ENCODE data around the gene PPM1H. TPM values are rescaled to one million over a fixed set of nuclear protein-coding genes. Genes with fewer than 3 reads are reported as not detected.

The PPM1H gene
- total and polyA plus RNA-seq, 4 donors: 2.3 to 7.2 (median 4.1) TPM

DNA sequence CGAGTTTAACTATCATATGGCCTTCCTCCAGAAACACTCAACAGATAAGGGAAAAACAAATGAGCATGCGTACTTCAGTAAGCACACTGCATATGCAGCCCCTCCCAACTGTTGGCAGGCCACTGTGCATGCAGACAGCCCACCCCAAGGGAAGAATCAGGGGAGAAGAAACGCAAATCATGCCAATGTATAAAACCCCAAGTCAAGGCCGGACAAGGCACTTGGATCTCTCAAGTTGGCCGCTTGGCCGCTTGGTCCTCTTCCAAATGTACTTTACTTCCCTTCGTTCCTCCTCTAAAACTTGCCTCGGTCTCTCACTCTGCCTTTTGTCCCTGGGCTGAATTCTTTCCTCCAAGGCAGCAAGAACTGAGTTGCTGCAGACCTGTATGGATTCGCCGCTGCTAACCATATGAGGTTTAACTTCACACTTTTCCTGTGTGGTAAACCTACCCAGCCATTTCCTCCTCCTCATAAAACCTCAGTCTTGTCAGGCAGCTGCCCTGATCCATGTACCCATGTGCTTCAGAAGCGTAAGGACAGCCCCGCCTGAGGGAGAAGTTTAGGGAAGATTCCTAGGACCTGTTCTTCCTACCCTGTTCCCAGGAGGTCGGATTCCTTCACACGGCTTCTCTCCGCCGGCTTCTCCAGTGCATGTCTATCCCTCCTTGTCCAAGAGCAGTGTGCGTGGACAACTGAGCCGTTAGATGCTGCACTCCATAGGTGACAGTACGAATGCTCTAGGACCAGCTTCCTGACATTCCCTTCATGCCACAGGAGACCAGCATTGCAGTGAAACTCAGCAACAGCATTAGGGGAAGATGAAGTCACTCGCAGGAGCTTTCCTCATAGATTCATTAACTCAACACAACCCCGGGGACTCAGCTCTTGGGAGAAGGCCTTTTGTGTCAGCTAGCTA is 280.4 kb downstream of the PPM1H start:
- TF ChIP-seq RAD21 (IDR thresholded peaks at IDR 0.05): no peak
- no peak for TF ChIP-seq HNF4G (IDR thresholded peaks at IDR 0.05)
- TF ChIP-seq HNF4A (conservative IDR thresholded peaks at IDR 0.05): no peak
- TF ChIP-seq RXRA (IDR thresholded peaks at IDR 0.05): no peak
- no peak for TF ChIP-seq YY1 (IDR thresholded peaks at IDR 0.05)
- TF ChIP-seq EGR1 (IDR thresholded peaks at IDR 0.05; ENCODE audit: low read depth in 2 of 2): no peak
- TF ChIP-seq, protein P1, sequence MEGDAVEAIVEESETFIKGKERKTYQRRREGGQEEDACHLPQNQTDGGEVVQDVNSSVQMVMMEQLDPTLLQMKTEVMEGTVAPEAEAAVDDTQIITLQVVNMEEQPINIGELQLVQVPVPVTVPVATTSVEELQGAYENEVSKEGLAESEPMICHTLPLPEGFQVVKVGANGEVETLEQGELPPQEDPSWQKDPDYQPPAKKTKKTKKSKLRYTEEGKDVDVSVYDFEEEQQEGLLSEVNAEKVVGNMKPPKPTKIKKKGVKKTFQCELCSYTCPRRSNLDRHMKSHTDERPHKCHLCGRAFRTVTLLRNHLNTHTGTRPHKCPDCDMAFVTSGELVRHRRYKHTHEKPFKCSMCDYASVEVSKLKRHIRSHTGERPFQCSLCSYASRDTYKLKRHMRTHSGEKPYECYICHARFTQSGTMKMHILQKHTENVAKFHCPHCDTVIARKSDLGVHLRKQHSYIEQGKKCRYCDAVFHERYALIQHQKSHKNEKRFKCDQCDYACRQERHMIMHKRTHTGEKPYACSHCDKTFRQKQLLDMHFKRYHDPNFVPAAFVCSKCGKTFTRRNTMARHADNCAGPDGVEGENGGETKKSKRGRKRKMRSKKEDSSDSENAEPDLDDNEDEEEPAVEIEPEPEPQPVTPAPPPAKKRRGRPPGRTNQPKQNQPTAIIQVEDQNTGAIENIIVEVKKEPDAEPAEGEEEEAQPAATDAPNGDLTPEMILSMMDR (IDR thresholded peaks at IDR 0.05; ENCODE audit: low read depth, low read length, missing input control): no peak
- H3K9me3 ChIP-seq (ENCODE audit: control insufficient read depth in 4 of 4, low read length in 3 of 4): no peaks in the 10 kb centered on the region

DNA sequence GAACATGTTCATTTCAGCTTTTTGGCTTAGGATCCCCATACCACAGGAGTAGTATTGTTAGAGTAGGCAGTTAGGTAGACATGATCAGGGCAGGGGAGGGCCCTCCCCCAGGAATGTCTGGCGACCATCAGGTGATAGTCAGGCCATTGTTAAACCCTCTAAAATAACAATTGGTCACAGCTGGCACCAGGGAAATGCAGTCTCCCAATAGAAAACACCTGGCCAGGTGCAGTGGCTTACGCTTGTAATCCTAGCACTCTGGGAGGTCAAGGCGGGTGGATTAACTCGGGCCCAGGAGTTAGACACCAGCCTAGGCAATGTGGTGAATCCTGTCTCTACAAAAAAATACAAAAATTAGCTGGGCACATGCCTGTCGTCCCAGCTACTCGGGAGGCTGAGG is 281.2 kb downstream of the PPM1H start:
- no peak for TF ChIP-seq RAD21 (IDR thresholded peaks at IDR 0.05)
- Histone ChIP-seq H3K4me3 (ENCODE audit: low read depth in 1 of 3, low read length in 3 of 3) (no peak overlapping the region), H3K9me3 (ENCODE audit: control insufficient read depth in 4 of 4, low read length in 3 of 4) (no peaks in the 10 kb centered on the region), H3K27me3 (ENCODE audit: control insufficient read depth in 4 of 4, insufficient read depth in 4 of 4, low read length in 3 of 4) (no peaks in the 10 kb centered on the region), H3K27ac (ENCODE audit: low read depth in 1 of 2, low read length in 2 of 2) (no peak overlapping the region), H3K9ac (ENCODE audit: low read depth in 1 of 2, low read length in 2 of 2) (no peak overlapping the region), H3K36me3 (ENCODE audit: control insufficient read depth in 4 of 4, insufficient read depth in 3 of 4, low read depth in 1 of 4, low read length in 3 of 4) (no peaks in the 10 kb centered on the region), H3K4me1 (ENCODE audit: control insufficient read depth in 4 of 4, insufficient read depth in 4 of 4, low read length in 3 of 4) (peaks cover 0 to 9% (median 2%) of the 10 kb centered on the region in 4 donors)
- no peak for DNase-seq (ENCODE audit: low spot score)
- WGBS: 94% methylated on average over 6 of the region's 6 CpGs

More for the DNA sequence above, 280.4 kb downstream of the PPM1H start:
- Histone ChIP-seq H3K36me3 (ENCODE audit: control insufficient read depth in 4 of 4, insufficient read depth in 3 of 4, low read depth in 1 of 4, low read length in 3 of 4) (no peaks in the 10 kb centered on the region), H3K4me1 (ENCODE audit: control insufficient read depth in 4 of 4, insufficient read depth in 4 of 4, low read length in 3 of 4) (peaks cover 0 to 9% (median 2%) of the 10 kb centered on the region in 4 donors), H3K27ac (ENCODE audit: low read depth in 1 of 2, low read length in 2 of 2) (no peak overlapping the region), H3K4me3 (ENCODE audit: low read depth in 1 of 3, low read length in 3 of 3) (no peak overlapping the region), H3K27me3 (ENCODE audit: control insufficient read depth in 4 of 4, insufficient read depth in 4 of 4, low read length in 3 of 4) (no peaks in the 10 kb centered on the region), H3K9ac (ENCODE audit: low read depth in 1 of 2, low read length in 2 of 2) (no peak overlapping the region)
- 91% methylated on average over 21 of the region's 21 CpGs for WGBS
- DNase-seq (ENCODE audit: low spot score): no peak

DNA sequence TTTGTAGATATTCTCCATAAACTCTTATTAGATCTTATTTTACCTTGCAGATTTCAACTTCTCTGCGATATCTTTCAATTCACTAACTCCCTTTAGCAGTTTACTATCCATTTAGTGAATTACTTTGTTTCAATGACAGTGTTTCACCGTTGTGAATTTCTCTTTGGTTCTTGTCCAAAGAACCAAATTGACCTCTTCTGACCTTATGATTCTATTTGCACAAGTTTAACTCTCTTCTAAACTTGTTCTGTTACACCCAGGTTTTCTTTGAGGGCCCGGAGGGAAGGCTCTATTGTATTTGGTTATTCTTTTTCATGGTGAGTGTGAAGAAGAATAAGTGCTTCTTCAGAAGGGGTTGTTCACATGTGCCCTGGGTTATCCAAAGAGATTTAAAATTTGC is 281.6 kb downstream of the PPM1H start:
- no peak for DNase-seq (ENCODE audit: low spot score)
- H3K27ac ChIP-seq (ENCODE audit: low read depth in 1 of 2, low read length in 2 of 2): no peak overlapping the region
- H3K4me3 ChIP-seq (ENCODE audit: low read depth in 1 of 3, low read length in 3 of 3): no peak overlapping the region
- no peaks in the 10 kb centered on the region for H3K36me3 ChIP-seq (ENCODE audit: control insufficient read depth in 4 of 4, insufficient read depth in 3 of 4, low read depth in 1 of 4, low read length in 3 of 4)
- WGBS: 44% methylated on average over 3 of the region's 3 CpGs
- no peaks in the 10 kb centered on the region for H3K27me3 ChIP-seq (ENCODE audit: control insufficient read depth in 4 of 4, insufficient read depth in 4 of 4, low read length in 3 of 4)
- H3K4me1 ChIP-seq (ENCODE audit: control insufficient read depth in 4 of 4, insufficient read depth in 4 of 4, low read length in 3 of 4): peaks cover 0 to 9% (median 2%) of the 10 kb centered on the region in 4 donors
- TF ChIP-seq RAD21 (IDR thresholded peaks at IDR 0.05): peak in 1 of 2 donors; percentile 7
- no peak for TF ChIP-seq GABPA (IDR thresholded peaks at IDR 0.05 in 1 of 2, conservative IDR thresholded peaks at IDR 0.05 in 1 of 2)
- TF ChIP-seq, protein P1 (IDR thresholded peaks at IDR 0.05; ENCODE audit: low read depth, low read length, missing input control): no peak
- peak; percentile 25 for TF ChIP-seq NR2F2 (IDR thresholded peaks at IDR 0.05)
- peak; percentile 50 to 55 for TF ChIP-seq RXRA (IDR thresholded peaks at IDR 0.05)
- H3K9ac ChIP-seq (ENCODE audit: low read depth in 1 of 2, low read length in 2 of 2): no peak overlapping the region
- no peaks in the 10 kb centered on the region for H3K9me3 ChIP-seq (ENCODE audit: control insufficient read depth in 4 of 4, low read length in 3 of 4)

Data from liver (tissue), 9 donors.